PC-3 (cell line): ENCODE results near the gene NSMF. TPM values are rescaled to one million over a fixed set of nuclear protein-coding genes. Genes with fewer than 3 reads are reported as not detected.

Experiments
- ATAC-seq: fragments of 200-7000 bp; cut with Tn5 transposase; 2 replicates; pipeline ENCODE4 v1.9.1; 2020; ENCODE audit warnings: mild to moderate bottlenecking, moderate library complexity
- BruUV-seq: library from RNA; stranded (reverse); fragments of 400-500 nt; replicated peaks from 2 replicates; lab custom pipeline; 2021; lab: Mats Ljungman, UMichigan
- CTCF ChIA-PET: fragments of 300-600 bp; sonication (Branson Sonifier 250); formaldehyde crosslinking; loops from one replicate; lab custom pipeline; 2022; ENCODE audit warnings: antibody characterized with exemption; lab: Charles Lee
- POLR2A ChIA-PET: fragments of 300-600 bp; sonication (Branson Sonifier 250); formaldehyde crosslinking; loops from one replicate; lab custom pipeline; 2022; ENCODE audit warnings: antibody characterized with exemption; ENCODE audit not compliant: unreplicated experiment; lab: Charles Lee
- DNase-seq: peaks from one replicate; pipeline ENCODE4 v3.0.0-alpha.2; 2015
- H2AFZ ChIP-seq: fragments of 300-600 bp; sonication (generic); 2 replicates; pipeline ENCODE4 v1.6.0; 2016; ENCODE audit warnings: antibody characterized with exemption, low read length
- H3F3A ChIP-seq: fragments of 300-600 bp; sonication (generic); one replicate; pipeline ENCODE4 v1.6.0; 2017; ENCODE audit warnings: antibody characterized with exemption, low read length, control low read depth, mild to moderate bottlenecking; ENCODE audit not compliant: unreplicated experiment
- H3K27ac ChIP-seq: fragments of 300-600 bp; sonication (generic); 2 replicates; pipeline ENCODE4 v1.5.1; 2016; ENCODE audit warnings: mild to moderate bottlenecking, low read length
- H3K27me3 ChIP-seq: fragments of 300-600 bp; sonication (generic); 2 replicates; pipeline ENCODE4 v1.6.1; 2016; ENCODE audit warnings: low read length, mixed read lengths
- H3K36me3 ChIP-seq: fragments of 300-600 bp; sonication (generic); 2 replicates; pipeline ENCODE4 v1.6.1; 2016; ENCODE audit warnings: low read depth, mixed run types, low read length, mixed read lengths
- H3K4me1 ChIP-seq: fragments of 300-600 bp; sonication (generic); 2 replicates; pipeline ENCODE4 v1.5.1; 2016; ENCODE audit warnings: low read length; ENCODE audit not compliant: insufficient read depth
- H3K4me2 ChIP-seq: fragments of 300-600 bp; sonication (generic); 2 replicates; pipeline ENCODE4 v1.6.0; 2016; ENCODE audit warnings: low read length
- H3K4me3 ChIP-seq: fragments of 300-600 bp; sonication (generic); 2 replicates; pipeline ENCODE4 v1.5.1; 2016; ENCODE audit warnings: mild to moderate bottlenecking, low read length, mixed read lengths
- H3K79me2 ChIP-seq: fragments of 300-600 bp; sonication (generic); 2 replicates; pipeline ENCODE4 v1.6.1; 2017; ENCODE audit warnings: low read length, mixed read lengths
- H3K9ac ChIP-seq: fragments of 300-600 bp; sonication (generic); 2 replicates; pipeline ENCODE4 v1.6.0; 2016; ENCODE audit warnings: mild to moderate bottlenecking, low read length
- H3K9me2 ChIP-seq: fragments of 300-600 bp; sonication (generic); replicated peaks from 2 replicates; pipeline ENCODE4 v1.6.1; 2016; ENCODE audit warnings: mixed run types, low read length, mixed read lengths
- H3K9me3 ChIP-seq: fragments of 300-600 bp; sonication (generic); 2 replicates; pipeline ENCODE4 v1.6.1; 2016; ENCODE audit warnings: low read length, mixed read lengths
- H4K20me1 ChIP-seq: fragments of 300-600 bp; sonication (generic); 2 replicates; pipeline ENCODE4 v1.6.1; 2016; ENCODE audit warnings: low read length, mixed read lengths
- EZH2 ChIP-seq: fragments of 300-600 bp; sonication (generic); IDR thresholded peaks from one replicate; pipeline ENCODE4 v1.6.1; 2017; ENCODE audit warnings: antibody characterized with exemption, mild to moderate bottlenecking, low read length; ENCODE audit not compliant: unreplicated experiment
- EZH2phosphoT487 ChIP-seq: fragments of 300-600 bp; sonication (generic); IDR thresholded peaks from 2 replicates; pipeline ENCODE4 v1.6.1; 2018; ENCODE audit warnings: mild to moderate bottlenecking, antibody characterized with exemption, low read length, borderline replicate concordance
- intact Hi-C: fragments of 100-400 bp; cut with micrococcal nuclease; formaldehyde crosslinking; loops from 2 replicates; pipeline ENCODE4 v1.9.0; 2023
- total RNA-seq: library from RNA; depleted of rRNA; stranded (reverse); fragments of >200 nt; gene quantifications from 2 replicates; pipeline ENCODE4 v1.2.3, GENCODE V29; 2014
- TF ChIP-seq, protein P1 (sequence below): fragments of 300-600 bp; sonication (generic); conservative IDR thresholded peaks from 2 replicates; pipeline ENCODE4 v1.5.1; 2017; ENCODE audit warnings: antibody characterized with exemption, low read depth, mild to moderate bottlenecking, low read length

Gene NSMF
- total RNA-seq, 1 experiment from 2014 or later = 30.8 TPM

DNA sequence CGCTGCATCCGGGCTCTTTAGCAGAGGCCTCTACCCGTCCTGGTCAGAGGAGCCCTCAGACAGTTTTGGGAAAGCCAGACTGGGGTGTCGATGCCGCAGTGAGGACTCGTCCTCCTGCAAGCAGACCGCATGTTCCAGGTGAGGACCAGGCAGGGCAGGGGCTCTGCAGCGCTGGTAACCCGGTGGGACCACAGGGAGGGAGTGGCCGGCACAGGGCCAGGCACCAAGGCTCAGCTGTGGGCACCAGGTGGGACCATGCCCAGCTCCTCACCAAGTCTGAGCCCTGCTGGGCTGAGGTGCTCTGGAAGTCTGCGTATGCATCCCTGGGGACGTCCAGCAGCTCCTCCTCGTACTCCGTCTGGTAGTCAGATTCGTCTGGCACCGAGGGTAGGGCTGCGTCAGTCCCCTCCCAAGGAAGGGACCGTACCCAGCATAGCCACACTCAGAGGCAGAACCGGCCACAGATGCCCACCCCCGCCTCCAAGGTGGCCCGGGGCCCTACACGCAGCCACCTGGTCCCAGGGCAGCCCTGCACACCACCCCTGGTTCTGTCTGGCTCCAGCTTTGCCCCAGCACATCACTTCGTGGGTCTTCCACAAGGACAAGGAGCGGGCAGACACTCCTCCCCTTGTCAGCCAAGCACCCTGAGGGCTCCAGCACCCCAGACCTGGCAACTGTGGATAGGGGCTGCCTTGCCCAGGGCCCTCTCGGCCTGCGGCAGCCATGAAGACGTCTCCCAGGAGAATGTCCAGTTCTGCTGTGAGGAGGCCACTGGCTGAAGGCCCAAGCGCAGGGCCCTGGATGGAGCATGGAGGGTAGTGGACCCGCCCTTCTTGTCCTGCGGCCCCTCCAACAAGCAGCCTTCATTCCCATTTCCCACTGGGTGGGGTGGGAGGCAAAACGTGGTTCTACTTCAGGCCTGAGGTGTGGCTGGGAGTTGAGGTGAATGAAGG lies 1.5 kb upstream of the NSMF start:
- H3K9me2 ChIP-seq = no peaks in the 10 kb centered on the region
- peaks cover 13% of the 10 kb centered on the region; the same call in 1 of the 2 replicates for H3K79me2 ChIP-seq
- H3K27ac ChIP-seq = no peak overlapping the region
- no peak overlapping the region for H3K9ac ChIP-seq
- ATAC-seq (no peak), DNase-seq (no peak)
- TF ChIP-seq EZH2phosphoT487 (no peak), EZH2 (no peak)
- TF ChIP-seq, protein P1, sequence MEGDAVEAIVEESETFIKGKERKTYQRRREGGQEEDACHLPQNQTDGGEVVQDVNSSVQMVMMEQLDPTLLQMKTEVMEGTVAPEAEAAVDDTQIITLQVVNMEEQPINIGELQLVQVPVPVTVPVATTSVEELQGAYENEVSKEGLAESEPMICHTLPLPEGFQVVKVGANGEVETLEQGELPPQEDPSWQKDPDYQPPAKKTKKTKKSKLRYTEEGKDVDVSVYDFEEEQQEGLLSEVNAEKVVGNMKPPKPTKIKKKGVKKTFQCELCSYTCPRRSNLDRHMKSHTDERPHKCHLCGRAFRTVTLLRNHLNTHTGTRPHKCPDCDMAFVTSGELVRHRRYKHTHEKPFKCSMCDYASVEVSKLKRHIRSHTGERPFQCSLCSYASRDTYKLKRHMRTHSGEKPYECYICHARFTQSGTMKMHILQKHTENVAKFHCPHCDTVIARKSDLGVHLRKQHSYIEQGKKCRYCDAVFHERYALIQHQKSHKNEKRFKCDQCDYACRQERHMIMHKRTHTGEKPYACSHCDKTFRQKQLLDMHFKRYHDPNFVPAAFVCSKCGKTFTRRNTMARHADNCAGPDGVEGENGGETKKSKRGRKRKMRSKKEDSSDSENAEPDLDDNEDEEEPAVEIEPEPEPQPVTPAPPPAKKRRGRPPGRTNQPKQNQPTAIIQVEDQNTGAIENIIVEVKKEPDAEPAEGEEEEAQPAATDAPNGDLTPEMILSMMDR = no peak
- H4K20me1 ChIP-seq = no peaks in the 10 kb centered on the region
- no peak overlapping the region for H3K4me3 ChIP-seq
- no TSS peak for BruUV-seq
- no peak overlapping the region for H3K4me2 ChIP-seq
- CTCF ChIA-PET = no interaction called here
- no peaks in the 10 kb centered on the region for H3K27me3 ChIP-seq
- no peak overlapping the region for H2AFZ ChIP-seq
- H3K4me1 ChIP-seq = peaks cover 4% of the 10 kb centered on the region; the same call in 1 of the 2 replicates
- H3K9me3 ChIP-seq = no peaks in the 10 kb centered on the region
- POLR2A ChIA-PET = no interaction called here
- no peaks in the 10 kb centered on the region for H3K36me3 ChIP-seq
- no peaks in the 10 kb centered on the region for H3F3A ChIP-seq
- intact Hi-C loops = no loop called here

DNA sequence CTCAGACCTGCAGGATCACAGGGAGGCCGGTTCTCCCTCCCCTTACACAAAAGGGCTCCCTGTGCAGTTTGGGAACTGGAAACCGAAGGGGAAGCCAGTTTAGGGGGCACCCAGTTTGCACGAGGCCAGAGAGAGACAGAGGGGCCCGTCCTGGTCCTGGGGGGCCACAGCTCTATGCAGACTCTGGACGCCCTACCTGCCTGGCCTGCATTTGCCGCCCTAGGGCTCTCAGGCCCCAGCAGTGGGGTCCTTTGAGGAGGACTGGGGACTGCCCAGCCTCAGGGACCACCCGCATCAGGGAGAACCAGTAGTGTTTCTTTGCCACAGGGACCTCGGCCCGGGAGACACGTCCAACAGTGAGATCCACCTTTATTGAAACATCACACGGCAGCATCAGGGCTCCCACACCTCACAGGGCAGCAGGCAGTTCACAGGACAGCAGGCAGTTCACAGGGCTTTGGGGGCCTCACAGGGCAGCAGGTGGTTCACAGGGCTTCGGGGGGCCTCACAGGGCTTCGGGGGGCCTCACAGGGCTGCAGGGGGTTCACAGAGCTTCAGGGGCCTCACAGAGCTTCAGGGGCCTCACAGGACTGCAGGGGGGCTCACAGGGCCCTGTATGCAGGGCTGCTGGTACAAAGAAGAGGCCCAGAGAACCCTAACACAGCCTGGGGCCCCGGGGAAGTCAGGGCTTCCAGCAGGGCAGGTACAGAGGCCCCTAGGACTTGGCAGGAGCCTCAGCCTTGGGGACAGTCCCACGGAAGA lies 648 bp upstream of the NSMF start:
- intact Hi-C loops = loop anchor here (2.0 kb wide), 1 partner anchor 23 kb away; no protein-coding TSS in a partner anchor
- no peaks in the 10 kb centered on the region for H3F3A ChIP-seq
- POLR2A ChIA-PET = no interaction called here
- peaks cover 4% of the 10 kb centered on the region; the same call in 1 of the 2 replicates for H3K4me1 ChIP-seq
- no peaks in the 10 kb centered on the region for H3K27me3 ChIP-seq
- H2AFZ ChIP-seq = peak overlapping the region; percentile 91
- TSS peak; percentile 35 for BruUV-seq
- peak overlapping the region; percentile 50; the same call in 1 of the 2 replicates for H3K4me3 ChIP-seq
- H3K36me3 ChIP-seq = no peaks in the 10 kb centered on the region
- H3K9me2 ChIP-seq = no peaks in the 10 kb centered on the region
- DNase-seq = no peak
- CTCF ChIA-PET = interaction anchor here (0.5 to 1.0 kb wide), 2 partner anchors 23 to 482 kb away, joined by 3 to 5 read pairs; no protein-coding TSS in a partner anchor
- H3K9me3 ChIP-seq = no peaks in the 10 kb centered on the region
- H3K79me2 ChIP-seq = peaks cover 13% of the 10 kb centered on the region; the same call in 1 of the 2 replicates
- H4K20me1 ChIP-seq = no peaks in the 10 kb centered on the region
- peak overlapping the region; percentile 83 for H3K4me2 ChIP-seq
- TF ChIP-seq, protein P1 = no peak
- TF ChIP-seq EZH2phosphoT487 (no peak), EZH2 (no peak)
- peak; percentile 9 for ATAC-seq
- peak overlapping the region; percentile 26; the same call in 1 of the 2 replicates for H3K27ac ChIP-seq
- H3K9ac ChIP-seq = peak overlapping the region; percentile 61
